Measurements from ENCODE around the gene CHSY1.

CHSY1 gene

DNA sequence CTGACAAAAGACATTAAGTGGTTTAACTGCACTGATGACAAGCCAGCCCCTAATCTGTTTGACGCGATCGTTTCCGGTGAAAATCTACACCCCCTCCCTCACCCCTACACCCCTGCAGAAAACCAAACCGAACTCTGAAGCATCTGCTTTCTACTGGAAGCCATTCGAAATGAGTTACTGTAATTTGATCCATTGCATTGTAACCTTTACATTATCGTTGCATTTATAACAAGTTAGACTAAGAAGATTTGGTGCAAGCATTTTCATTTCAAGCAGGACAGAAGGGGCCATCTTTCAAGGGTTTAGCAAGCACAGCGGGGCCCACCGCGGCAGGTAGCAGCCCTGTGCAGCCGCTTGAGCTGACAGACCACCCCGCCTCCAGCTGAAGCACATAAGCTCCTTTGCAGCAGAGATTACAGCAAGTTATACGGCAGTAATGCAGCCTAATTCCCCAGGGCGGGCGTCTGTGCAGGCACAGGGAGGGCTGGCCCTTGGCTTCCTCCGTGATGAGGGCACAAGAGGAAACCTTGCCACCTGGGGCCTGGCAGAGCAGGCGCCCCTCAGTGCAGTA, 79.3 kb downstream of the CHSY1 start:
- Histone ChIP-seq H2BK12ac (ENCODE audit: low read length in 2 of 2) (no peak overlapping the region), H3K23ac (ENCODE audit: low read length in 2 of 2) (no peak overlapping the region), H3K4ac (ENCODE audit: low read depth in 1 of 2, low read length in 2 of 2) (no peak overlapping the region), H3K4me2 (ENCODE audit: low read length, poor library complexity, severe bottlenecking) (no peak overlapping the region), H3K79me1 (replicated peaks; ENCODE audit: low read length, poor library complexity, severe bottlenecking) (peaks cover 24% of the 10 kb centered on the region), H3K18ac (ENCODE audit: low read depth in 1 of 2, low read length in 2 of 2) (no peak overlapping the region), H3K4me1 (ENCODE audit: control insufficient read depth, insufficient read depth, low read depth, low read length) (peaks cover 22% of the 10 kb centered on the region), H2AK5ac (ENCODE audit: low read length, severe bottlenecking) (no peak overlapping the region), H2AFZ (ENCODE audit: low read depth, low read length) (no peak overlapping the region), H4K91ac (ENCODE audit: low read length) (no peak overlapping the region), H2BK5ac (ENCODE audit: low read depth, low read length, poor library complexity, severe bottlenecking) (no peak overlapping the region), H2BK15ac (ENCODE audit: low read depth, poor library complexity, severe bottlenecking) (no peak overlapping the region), H4K8ac (ENCODE audit: low read length) (peak overlapping the region; percentile 50), H2BK120ac (ENCODE audit: low read depth, low read length) (no peak overlapping the region), H3K4me3 (ENCODE audit: insufficient read depth in 1 of 2, low read depth in 1 of 2, low read length in 2 of 2) (no peak overlapping the region), H3K9ac (ENCODE audit: low read length) (no peak overlapping the region), H3K27ac (ENCODE audit: low read length, poor library complexity, severe bottlenecking) (no peak overlapping the region), H3K36me3 (ENCODE audit: control insufficient read depth in 1 of 2, insufficient read depth in 2 of 2, low read depth in 1 of 2, low read length in 2 of 2) (peaks cover 30 to 38% of the 10 kb centered on the region in 2 experiments), H3K27me3 (ENCODE audit: control insufficient read depth in 1 of 2, insufficient read depth in 1 of 2, low read length in 2 of 2) (no peaks in the 10 kb centered on the region), H3K14ac (ENCODE audit: low read length in 2 of 2) (no peak overlapping the region), H3K9me3 (ENCODE audit: control insufficient read depth, low read length) (no peaks in the 10 kb centered on the region)
- 89% methylated on average over 17 of the region's 17 CpGs for WGBS
- DNase-seq: no peak

DNA sequence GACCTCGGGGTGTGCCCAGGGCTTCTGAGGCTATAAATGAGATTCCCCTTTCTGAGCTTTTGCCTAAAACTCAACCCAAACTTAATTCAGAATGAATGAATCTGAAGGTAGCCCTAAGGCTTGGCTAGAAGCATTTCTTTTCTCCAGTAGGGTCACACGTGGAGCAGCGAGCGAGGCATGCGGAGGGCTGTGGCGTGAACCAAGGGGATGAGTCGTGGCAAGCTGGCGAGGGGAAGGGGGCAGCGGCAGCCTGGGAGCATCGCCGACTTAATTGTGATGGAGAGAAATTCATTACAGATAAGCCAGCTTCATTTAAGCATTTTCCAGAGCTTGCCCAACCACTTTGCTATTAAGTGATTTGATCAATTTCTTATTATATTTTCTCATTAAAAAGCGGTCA, 79.9 kb downstream of the CHSY1 start:
- Histone ChIP-seq H3K79me1 (replicated peaks; ENCODE audit: low read length, poor library complexity, severe bottlenecking) (peaks cover 21% of the 10 kb centered on the region), H3K4me3 (ENCODE audit: insufficient read depth in 1 of 2, low read depth in 1 of 2, low read length in 2 of 2) (no peak overlapping the region), H3K14ac (ENCODE audit: low read length in 2 of 2) (no peak overlapping the region), H3K23ac (ENCODE audit: low read length in 2 of 2) (no peak overlapping the region), H3K9ac (ENCODE audit: low read length) (no peak overlapping the region), H4K8ac (ENCODE audit: low read length) (no peak overlapping the region), H2BK15ac (ENCODE audit: low read depth, poor library complexity, severe bottlenecking) (no peak overlapping the region), H3K27me3 (ENCODE audit: control insufficient read depth in 1 of 2, insufficient read depth in 1 of 2, low read length in 2 of 2) (no peaks in the 10 kb centered on the region), H3K4me2 (ENCODE audit: low read length, poor library complexity, severe bottlenecking) (no peak overlapping the region), H3K4ac (ENCODE audit: low read depth in 1 of 2, low read length in 2 of 2) (no peak overlapping the region), H3K36me3 (ENCODE audit: control insufficient read depth in 1 of 2, insufficient read depth in 2 of 2, low read depth in 1 of 2, low read length in 2 of 2) (peaks cover 26 to 32% of the 10 kb centered on the region in 2 experiments), H3K9me3 (ENCODE audit: control insufficient read depth, low read length) (no peaks in the 10 kb centered on the region), H2BK120ac (ENCODE audit: low read depth, low read length) (no peak overlapping the region), H2BK5ac (ENCODE audit: low read depth, low read length, poor library complexity, severe bottlenecking) (no peak overlapping the region), H4K91ac (ENCODE audit: low read length) (no peak overlapping the region), H2AK5ac (ENCODE audit: low read length, severe bottlenecking) (no peak overlapping the region), H3K4me1 (ENCODE audit: control insufficient read depth, insufficient read depth, low read depth, low read length) (peaks cover 25% of the 10 kb centered on the region), H3K18ac (ENCODE audit: low read depth in 1 of 2, low read length in 2 of 2) (no peak overlapping the region), H3K27ac (ENCODE audit: low read length, poor library complexity, severe bottlenecking) (no peak overlapping the region), H2BK12ac (ENCODE audit: low read length in 2 of 2) (no peak overlapping the region), H2AFZ (ENCODE audit: low read depth, low read length) (no peak overlapping the region)
- DNase-seq: no peak
- 78% methylated on average over 7 of the region's 12 CpGs for WGBS

DNA sequence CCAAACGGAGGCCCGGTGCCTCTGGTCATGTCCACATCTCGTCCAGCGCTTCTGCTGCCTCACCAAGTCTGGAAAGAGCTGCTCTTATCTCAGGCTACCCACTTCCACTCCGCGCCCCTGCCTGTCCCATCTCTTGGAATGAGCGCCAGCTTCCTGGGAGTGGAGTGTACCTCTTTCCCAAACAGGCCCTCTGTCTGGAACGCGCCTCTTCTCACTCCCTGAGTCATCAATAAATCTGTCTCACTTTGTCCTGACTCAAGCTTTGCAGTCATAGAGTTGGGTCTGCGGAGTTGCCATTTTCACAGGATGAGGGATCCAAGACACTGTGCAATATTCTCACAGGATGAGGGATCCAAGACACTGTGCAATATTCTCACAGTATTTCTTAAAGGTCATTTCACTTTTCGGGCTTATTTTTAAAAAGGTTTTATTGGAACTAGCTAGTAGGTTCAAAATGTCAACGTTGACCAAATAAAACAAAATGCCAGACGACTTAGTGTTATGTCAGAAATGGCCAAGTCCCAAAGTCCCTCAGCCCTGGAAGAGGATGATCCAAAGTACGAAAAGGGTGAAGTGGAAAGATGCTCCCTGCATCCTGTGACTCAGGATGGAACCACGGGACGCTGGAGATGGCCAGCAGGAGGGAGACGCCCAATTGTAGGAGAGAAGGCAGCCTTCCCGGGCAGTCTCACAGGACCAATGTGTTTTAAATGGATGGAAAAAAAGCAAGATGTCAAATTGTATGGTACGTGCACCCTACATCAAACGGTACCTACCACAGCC, 81.1 kb downstream of the CHSY1 start:
- Histone ChIP-seq H3K14ac (ENCODE audit: low read length in 2 of 2) (no peak overlapping the region), H3K27ac (ENCODE audit: low read length, poor library complexity, severe bottlenecking) (no peak overlapping the region), H3K27me3 (ENCODE audit: control insufficient read depth in 1 of 2, insufficient read depth in 1 of 2, low read length in 2 of 2) (no peaks in the 10 kb centered on the region), H2AK5ac (ENCODE audit: low read length, severe bottlenecking) (peak overlapping the region; percentile 11), H3K4me2 (ENCODE audit: low read length, poor library complexity, severe bottlenecking) (no peak overlapping the region), H2BK120ac (ENCODE audit: low read depth, low read length) (no peak overlapping the region), H4K8ac (ENCODE audit: low read length) (peak overlapping the region; percentile 67), H3K18ac (ENCODE audit: low read depth in 1 of 2, low read length in 2 of 2) (no peak overlapping the region), H2BK12ac (ENCODE audit: low read length in 2 of 2) (no peak overlapping the region), H3K9ac (ENCODE audit: low read length) (peak overlapping the region; percentile 64), H3K4ac (ENCODE audit: low read depth in 1 of 2, low read length in 2 of 2) (no peak overlapping the region), H3K79me1 (replicated peaks; ENCODE audit: low read length, poor library complexity, severe bottlenecking) (peaks cover 21% of the 10 kb centered on the region), H3K36me3 (ENCODE audit: control insufficient read depth in 1 of 2, insufficient read depth in 2 of 2, low read depth in 1 of 2, low read length in 2 of 2) (peaks cover 23 to 26% of the 10 kb centered on the region in 2 experiments), H3K4me3 (ENCODE audit: insufficient read depth in 1 of 2, low read depth in 1 of 2, low read length in 2 of 2) (peak overlapping the region in 1 of 2 experiments; percentile 39), H3K23ac (ENCODE audit: low read length in 2 of 2) (no peak overlapping the region), H4K91ac (ENCODE audit: low read length) (peak overlapping the region; percentile 57), H3K9me3 (ENCODE audit: control insufficient read depth, low read length) (peaks cover 11% of the 10 kb centered on the region), H2AFZ (ENCODE audit: low read depth, low read length) (no peak overlapping the region), H3K4me1 (ENCODE audit: control insufficient read depth, insufficient read depth, low read depth, low read length) (peaks cover 23% of the 10 kb centered on the region), H2BK15ac (ENCODE audit: low read depth, poor library complexity, severe bottlenecking) (no peak overlapping the region), H2BK5ac (ENCODE audit: low read depth, low read length, poor library complexity, severe bottlenecking) (no peak overlapping the region)
- DNase-seq: peak; percentile 89
- WGBS: 69% methylated on average over 20 of the region's 20 CpGs

DNA sequence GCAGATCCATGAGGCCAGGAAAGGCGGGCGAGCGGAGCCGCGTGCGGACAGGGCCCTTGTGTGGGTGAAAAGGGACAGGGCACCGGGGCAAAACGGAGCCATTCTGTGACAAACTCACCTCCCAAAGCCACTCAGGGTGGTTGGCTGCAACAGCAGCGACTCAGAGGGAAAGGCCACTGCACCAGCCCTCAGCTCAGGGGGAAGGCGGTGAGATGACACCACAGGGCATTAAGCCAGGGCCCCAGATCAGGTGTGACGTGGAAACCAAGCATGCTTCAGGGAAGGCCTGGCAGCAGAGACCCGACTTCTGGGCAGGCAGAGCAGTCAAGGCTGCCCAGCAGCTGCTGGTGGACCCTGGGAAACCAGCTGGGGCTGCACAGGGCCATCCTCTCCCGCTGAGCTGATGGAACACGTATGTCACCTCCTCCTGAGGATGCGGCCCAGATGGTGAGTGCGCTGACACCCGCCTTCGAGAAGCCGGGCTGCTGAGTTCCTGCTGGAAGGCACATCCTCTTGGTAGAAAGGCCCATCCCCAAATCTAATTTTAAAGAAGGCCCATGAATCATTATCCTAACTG, 82.3 kb downstream of the CHSY1 start:
- H3K27me3 ChIP-seq (ENCODE audit: control insufficient read depth in 1 of 2, insufficient read depth in 1 of 2, low read length in 2 of 2): no peaks in the 10 kb centered on the region
- DNase-seq: no peak
- WGBS: 90% methylated on average over 19 of the region's 19 CpGs
- peak overlapping the region; percentile 57 for H4K8ac ChIP-seq (ENCODE audit: low read length)
- peak overlapping the region in 1 of 2 experiments; percentile 89 for H3K18ac ChIP-seq (ENCODE audit: low read depth in 1 of 2, low read length in 2 of 2)
- peak overlapping the region; percentile 73 for H4K91ac ChIP-seq (ENCODE audit: low read length)
- no peak overlapping the region for H2BK15ac ChIP-seq (ENCODE audit: low read depth, poor library complexity, severe bottlenecking)
- H3K4me3 ChIP-seq (ENCODE audit: insufficient read depth in 1 of 2, low read depth in 1 of 2, low read length in 2 of 2): no peak overlapping the region
- H3K9ac ChIP-seq (ENCODE audit: low read length): peak overlapping the region; percentile 64
- peak overlapping the region in 1 of 2 experiments; percentile 82 for H2BK12ac ChIP-seq (ENCODE audit: low read length in 2 of 2)
- no peak overlapping the region for H2BK5ac ChIP-seq (ENCODE audit: low read depth, low read length, poor library complexity, severe bottlenecking)
- peak overlapping the region; percentile 21 for H2BK120ac ChIP-seq (ENCODE audit: low read depth, low read length)
- H2AFZ ChIP-seq (ENCODE audit: low read depth, low read length): no peak overlapping the region
- peaks cover 13 to 23% of the 10 kb centered on the region in 2 experiments for H3K36me3 ChIP-seq (ENCODE audit: control insufficient read depth in 1 of 2, insufficient read depth in 2 of 2, low read depth in 1 of 2, low read length in 2 of 2)
- peaks cover 17% of the 10 kb centered on the region for H3K79me1 ChIP-seq (replicated peaks; ENCODE audit: low read length, poor library complexity, severe bottlenecking)
- H3K27ac ChIP-seq (ENCODE audit: low read length, poor library complexity, severe bottlenecking): no peak overlapping the region
- H3K4ac ChIP-seq (ENCODE audit: low read depth in 1 of 2, low read length in 2 of 2): peak overlapping the region in 1 of 2 experiments; percentile 78
- H3K14ac ChIP-seq (ENCODE audit: low read length in 2 of 2): no peak overlapping the region
- H3K4me1 ChIP-seq (ENCODE audit: control insufficient read depth, insufficient read depth, low read depth, low read length): peaks cover 23% of the 10 kb centered on the region
- no peak overlapping the region for H3K4me2 ChIP-seq (ENCODE audit: low read length, poor library complexity, severe bottlenecking)
- H3K23ac ChIP-seq (ENCODE audit: low read length in 2 of 2): no peak overlapping the region
- peaks cover 21% of the 10 kb centered on the region for H3K9me3 ChIP-seq (ENCODE audit: control insufficient read depth, low read length)
- H2AK5ac ChIP-seq (ENCODE audit: low read length, severe bottlenecking): peak overlapping the region; percentile 1
